NCI-H748 (cell line): ENCODE data around the gene CWC15.
"Not testable (repeated sequence)": the region's sequence is repeated elsewhere in the genome, so short reads cannot be mapped to it uniquely, and the experiment has no call there.

Experiments
- DNase-seq: peaks from one replicate; lab custom pipeline; 2025; ENCODE audit not compliant: unreplicated experiment; lab: John Stamatoyannopoulos, UW

The CWC15 gene

DNA sequence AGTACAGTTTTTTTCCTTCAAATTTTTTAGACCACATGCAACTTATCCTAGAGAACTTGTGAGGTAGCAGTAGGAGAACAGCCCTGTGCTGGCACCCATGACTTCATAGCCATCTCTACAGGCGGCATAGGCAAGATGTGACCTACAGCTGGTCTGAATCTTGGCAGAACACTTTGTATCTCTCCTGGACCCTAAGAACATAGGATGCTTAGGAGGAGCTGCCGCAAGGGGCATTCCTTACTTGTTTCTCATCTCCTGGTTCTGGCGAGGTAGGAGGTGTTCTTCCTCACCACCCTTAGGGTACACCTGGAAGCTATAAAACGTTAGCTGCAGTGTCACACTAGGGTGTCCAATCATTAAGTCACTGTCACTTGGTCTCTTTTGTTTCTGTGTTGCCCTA is 16.4 kb downstream of the CWC15 start:
- no peak for DNase-seq

- no peak for DNase-seq
Observed at GRCh38 chr11:94954753-94955152, 18.6 kb downstream of the CWC15 start.

DNA sequence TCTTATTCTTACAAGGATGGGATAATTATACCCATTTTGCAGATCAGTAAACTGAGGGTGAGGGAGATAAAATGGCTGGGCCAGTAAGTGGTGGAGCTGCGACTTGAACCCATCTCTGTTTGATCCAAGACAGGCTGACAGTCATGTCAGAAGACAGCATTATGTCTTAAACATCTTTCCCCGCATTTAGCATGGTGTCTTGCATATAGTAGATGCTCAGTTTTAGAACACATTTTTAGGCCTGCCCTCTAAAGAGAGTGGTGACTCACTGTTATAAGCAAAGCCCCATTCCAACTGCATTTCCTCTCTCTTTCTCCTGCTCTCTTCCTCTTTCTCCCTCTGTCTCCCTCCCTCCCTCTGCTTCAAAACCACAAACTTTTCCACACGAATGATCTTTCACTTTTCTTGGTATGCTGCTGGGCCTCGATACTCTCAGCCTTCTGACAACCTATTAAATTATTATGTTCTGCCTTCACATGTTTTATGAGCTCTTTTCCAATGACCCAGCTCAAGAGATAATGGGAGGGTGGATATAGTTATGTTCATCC is 25.2 kb downstream of the CWC15 start:
- DNase-seq, result no peak

DNA sequence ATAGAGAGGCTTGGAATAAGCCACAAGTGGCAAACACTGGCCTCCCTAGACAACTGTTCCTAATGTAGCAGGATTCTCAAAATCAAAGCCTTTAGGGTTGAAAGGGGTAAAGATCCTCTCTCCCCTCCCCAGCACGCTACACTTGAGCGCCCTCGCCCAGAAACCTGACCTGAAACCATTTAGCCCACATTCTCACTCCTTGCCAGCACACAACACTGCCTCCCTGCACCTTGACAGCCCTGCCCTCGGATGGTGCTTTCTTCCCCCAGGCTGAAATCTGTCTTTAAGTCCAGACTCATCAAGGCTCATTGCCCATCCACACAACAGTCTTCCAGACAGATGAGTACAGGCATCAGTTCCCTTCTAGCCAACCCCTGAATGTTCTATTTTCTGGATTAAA is 26.5 kb downstream of the CWC15 start:
- DNase-seq, result no peak

DNA sequence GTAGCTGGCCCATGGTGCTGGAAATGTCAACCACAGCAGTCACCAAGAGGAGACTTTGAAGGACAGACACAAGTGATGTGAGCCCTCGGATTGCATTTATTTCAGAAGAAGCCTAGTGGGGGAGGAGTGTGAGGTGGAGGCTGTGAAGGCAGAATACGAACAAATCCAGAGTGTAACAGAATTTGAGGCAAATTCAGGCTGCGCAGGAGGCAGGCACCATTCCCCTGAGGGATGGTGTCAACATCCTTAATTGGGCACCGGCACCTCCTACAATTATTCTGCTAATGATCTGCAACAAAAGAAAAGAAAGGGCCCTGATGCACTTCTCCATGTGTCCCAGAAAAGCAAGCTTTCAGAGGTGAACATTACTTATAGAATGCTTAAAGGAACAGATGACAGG is 32.2 kb downstream of the CWC15 start:
- DNase-seq, result peak; percentile 0

DNA sequence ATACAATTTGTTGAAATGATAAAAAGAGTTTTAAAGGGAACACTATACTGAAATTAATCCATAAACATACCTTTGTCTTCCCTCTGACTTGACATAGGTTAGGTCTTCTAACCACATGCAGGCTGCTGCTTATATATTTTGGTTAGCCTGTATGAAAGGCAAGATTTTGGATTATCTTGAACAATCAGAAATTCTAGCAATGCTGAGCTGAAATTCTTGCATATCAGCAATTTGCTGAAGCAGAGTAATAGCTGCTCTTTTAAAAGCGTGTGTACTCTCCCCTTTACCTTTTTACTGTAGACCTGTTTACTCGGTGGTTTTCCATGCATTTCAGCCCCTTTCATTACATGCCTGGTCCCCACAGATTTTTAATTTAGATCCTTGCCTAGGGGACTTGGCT is 34.0 kb downstream of the CWC15 start:
- DNase-seq, result no peak

DNA sequence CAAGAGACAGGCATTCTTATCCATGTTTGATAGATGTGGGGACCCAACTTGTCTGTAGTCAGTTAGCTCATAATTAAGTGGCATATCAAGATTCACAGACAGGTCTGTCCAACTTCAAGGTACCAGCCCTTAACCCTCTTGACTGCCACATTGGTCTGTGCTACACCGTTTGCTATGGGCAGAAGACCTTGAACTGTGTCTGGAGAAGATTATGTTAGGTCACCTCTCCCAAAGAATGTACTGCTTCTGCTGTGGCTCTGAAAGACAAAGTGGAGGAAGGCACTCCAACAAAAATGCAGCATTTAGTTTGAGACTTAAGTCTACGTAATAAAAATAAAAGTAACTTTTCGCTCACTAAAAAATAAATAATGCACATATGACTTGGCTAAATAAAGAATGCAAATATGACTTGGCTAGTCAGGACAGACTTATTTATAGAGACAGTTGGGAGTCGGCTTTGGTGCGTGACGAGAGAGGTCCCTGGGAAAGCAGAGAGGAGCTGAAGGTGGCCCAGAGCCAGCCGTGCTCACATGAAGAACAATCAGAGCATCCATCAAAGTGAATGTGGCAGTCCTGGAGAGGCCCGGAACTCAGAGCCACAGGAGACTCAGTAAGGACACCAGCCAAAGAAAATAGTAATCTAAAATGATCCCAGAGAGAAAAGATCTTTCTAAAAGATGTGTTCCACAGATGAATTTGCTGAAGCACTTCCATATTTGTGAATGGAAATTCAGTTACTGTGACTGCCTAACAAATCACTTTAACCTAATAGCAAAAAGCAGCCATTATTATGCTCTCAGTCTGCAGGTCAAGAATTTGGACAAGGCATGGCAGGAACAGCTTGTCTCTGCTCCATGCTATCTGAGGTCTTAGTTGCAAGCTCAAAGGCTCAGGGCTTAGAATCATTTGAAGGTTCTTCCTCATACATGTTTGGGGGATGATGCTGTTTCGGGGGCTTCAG is 35.0 kb downstream of the CWC15 start:
- DNase-seq, result no peak

DNA sequence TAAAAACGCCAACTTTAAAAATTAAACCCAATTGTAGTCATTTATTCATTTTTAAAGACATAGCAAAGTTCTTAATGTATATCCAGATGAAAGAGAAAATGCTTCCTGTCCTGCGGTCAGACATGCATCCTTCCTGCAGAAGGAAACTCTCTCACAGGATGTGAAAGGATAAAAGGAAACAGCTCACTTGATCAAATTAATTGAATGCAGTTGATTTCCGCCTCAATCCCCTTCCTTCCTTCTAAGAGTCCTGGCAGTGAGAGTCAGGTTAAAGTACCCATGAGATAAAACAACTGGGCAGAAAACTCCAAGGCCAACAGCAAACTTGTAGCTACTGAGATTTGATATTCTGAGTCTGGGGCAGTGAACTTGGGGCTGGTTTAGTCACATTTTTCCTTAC is 38.5 kb downstream of the CWC15 start:
- DNase-seq, result no peak

- DNase-seq, result peak; percentile 16
Observed at GRCh38 chr11:94934362-94934761, 39.0 kb downstream of the CWC15 start.

DNA sequence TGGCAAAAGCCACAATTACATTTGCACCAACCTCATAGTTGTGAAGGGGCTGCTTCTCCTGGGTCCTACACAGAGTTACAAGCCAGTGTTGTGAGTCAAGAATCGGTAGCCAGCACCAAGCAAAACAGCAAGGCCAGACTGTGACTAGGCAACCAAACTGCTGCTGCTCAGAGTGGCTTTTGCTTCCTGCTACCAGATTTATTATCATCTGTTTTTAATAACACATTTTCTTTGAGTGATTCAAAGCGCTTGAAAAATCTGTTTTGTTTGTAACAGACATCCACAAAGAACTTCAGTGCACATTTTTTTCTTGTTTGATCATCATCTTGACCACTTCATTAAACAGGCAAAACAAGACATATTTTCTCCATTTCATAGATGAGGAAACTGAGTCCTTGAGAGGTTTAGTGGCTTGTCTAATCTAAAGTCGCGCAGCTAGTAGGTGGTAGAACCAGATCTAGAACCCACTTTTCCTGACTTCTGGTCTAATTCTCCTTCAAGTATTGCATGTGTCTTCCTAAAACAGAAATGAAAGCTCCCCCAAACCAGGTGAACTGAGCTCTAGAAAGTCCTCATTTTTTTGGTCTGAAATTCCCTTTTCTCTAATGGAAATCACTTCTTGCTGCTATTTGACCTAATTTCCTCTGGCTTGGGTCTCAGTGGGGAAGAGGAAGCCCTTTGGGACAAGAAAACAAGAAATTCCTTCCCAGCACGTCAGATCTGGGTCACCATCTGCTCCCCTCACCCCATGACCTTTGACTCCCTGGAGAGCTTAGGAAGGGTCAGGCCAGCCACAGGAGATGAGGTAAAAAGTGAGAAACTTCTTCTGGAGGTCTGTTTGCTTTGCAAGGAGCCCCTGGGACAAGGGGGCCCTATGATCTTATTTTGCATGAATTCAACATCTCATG is 39.9 kb downstream of the CWC15 start:
- DNase-seq, result no peak

DNA sequence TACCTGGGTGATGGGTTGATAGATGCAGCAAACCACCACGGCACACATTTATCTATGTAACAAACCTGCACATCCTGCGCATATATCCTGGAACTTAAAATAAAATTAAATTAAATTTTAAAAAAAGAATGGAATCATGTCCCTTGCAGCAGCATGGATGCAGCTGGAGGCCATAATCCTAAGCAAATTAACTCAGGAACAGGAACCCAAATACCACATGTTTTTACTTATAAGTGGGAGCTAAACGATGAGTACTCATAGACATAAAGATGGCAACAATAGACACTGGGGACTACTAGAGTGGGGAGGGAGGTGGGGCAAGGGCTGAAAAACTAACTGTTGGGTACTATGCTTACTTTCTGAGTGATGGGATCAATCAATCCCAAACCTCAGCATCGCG is 40.9 kb downstream of the CWC15 start:
- no peak for DNase-seq

DNA sequence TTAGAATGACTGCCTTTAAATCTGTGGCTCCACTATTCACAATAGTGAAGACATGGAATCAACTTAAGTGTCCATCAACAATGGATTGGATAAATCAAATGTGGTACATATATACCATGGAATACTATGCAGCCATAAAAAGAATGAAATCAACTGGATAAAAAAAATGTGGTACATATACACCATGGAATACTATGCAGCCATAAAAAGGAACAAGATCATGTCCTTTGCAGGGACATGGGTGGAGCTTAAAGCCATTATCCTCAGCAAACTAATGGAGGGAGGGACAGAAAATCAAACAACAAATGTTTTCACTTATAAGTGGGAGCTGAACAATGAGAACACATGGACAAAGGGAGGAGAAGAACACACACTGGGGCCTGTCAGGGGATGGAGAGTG is 41.3 kb downstream of the CWC15 start:
- DNase-seq, result not testable (repeated sequence)

- no peak for DNase-seq
Observed at GRCh38 chr11:94928117-94928990, 45.0 kb downstream of the CWC15 start.

GRCh38 chr11:94926698-94927237 is 46.6 kb downstream of the CWC15 start:
- DNase-seq, result no peak

GRCh38 chr11:94926271-94926625 is 47.1 kb downstream of the CWC15 start:
- DNase-seq, result no peak

- DNase-seq, result no peak
Observed at GRCh38 chr11:94925422-94926270, 47.7 kb downstream of the CWC15 start.

DNA sequence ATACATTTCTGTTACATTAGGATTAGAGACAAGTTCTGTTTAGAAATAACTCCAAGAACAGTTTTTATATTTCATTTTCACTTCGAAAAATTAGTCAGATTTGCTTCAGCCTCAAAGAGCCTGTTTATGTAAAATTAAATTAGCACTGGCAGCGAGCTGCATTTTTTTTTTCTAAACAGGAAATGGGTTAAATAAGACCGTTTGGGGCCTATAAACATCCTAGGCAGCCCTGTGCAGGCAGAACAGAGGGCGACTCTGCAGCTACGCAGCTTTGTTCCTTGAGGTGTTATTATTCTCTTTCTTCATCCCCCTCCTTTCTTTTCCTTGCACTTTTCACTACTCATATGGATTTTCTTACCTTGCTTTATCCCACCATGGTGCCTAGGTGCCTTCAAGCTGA is 48.7 kb downstream of the CWC15 start:
- DNase-seq, result no peak

DNA sequence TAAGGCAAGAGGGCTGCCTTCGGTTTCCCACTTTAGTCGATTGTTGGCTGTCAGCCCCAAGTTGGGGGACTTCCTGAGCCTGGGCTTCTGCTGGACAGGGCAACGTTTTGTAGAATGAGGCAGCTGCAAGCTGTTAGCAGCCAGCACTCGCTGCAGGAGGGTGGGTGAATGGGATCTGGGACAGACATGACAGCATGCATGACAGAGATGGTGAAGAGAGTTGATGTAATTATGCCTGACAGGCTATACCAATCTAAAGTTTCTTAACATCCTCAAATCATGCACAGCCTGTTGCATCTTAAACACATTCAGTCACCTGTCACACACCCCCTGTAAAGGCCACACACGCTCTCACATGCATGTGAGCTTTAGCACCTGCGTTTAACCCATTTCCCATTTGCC is 49.2 kb downstream of the CWC15 start:
- no peak for DNase-seq

- DNase-seq, result no peak
Observed at GRCh38 chr11:94923004-94923334, 50.4 kb downstream of the CWC15 start.
